OCI-LY3 (cell line): ENCODE results near the gene EYS.

Experiments used
- CTCF ChIP-seq: fragments of 200-600, 300-600 bp; sonication (generic); IDR thresholded peaks from 2 replicates; pipeline ENCODE4 v1.5.1; 2014; ENCODE audit warnings: antibody characterized with exemption, low read length, low read depth
- EZH2phosphoT487 ChIP-seq: fragments of 200-600 bp; shearing (Covaris generic); IDR thresholded peaks from 2 replicates; pipeline ENCODE4 v1.6.1; 2018; ENCODE audit warnings: antibody characterized with exemption, mixed run types, low read depth

GRCh38 chr6:64782877-64783276 lies 924.1 kb downstream of the EYS start:
- TF ChIP-seq CTCF (no peak), EZH2phosphoT487 (no peak)
